K562 (cell line): ENCODE results near the gene LRP4. TPM values are rescaled to one million over a fixed set of nuclear protein-coding genes. Genes with fewer than 3 reads are reported as not detected.

Source experiments
- ATAC-seq: fragments of 200-7000 bp; cut with Tn5 transposase; 3 replicates; pipeline ENCODE4 v1.9.1; 2020; ENCODE audit warnings: moderate library complexity
- BruUV-seq: library from RNA; stranded (reverse); fragments of 400-500 nt; replicated peaks from 2 replicates; lab custom pipeline; 2021; lab: Mats Ljungman, UMichigan
- CTCF ChIA-PET: fragments of 300-600 bp; formaldehyde crosslinking; extraction: SDS; loops from one replicate; lab custom pipeline; 2021; ENCODE audit warnings: low intra/inter-chr PET ratio; lab: Yijun Ruan, JAX
- POLR2A ChIA-PET: fragments of 300-600, 350-650 bp; sonication (Branson Sonifier 250); formaldehyde crosslinking; extraction: SDS; loops from one replicate; lab custom pipeline; 2021; ENCODE audit warnings: antibody characterized with exemption, inconsistent platforms; lab: Yijun Ruan, JAX
- DNase-seq, 4 experiments: peaks; one replicate each; pipeline versions ENCODE4 v3.0.0 to v3.0.0-alpha.2; 2011 to 2018; ENCODE audit warnings: low spot score in 3 of 4, mixed read lengths in 3 of 4; ENCODE audit errors: extremely low read depth in 1 of 4
- FAIRE-seq: peaks from 2 replicates; lab custom pipeline; 2011; peaks lifted over from hg19 to GRCh38; lab: Jason Lieb, UNC
- H2AFZ ChIP-seq: 2 replicates; pipeline ENCODE4 v1.6.0; 2011; ENCODE audit warnings: low read depth, low read length, control low read depth, inconsistent platforms
- H3K27ac ChIP-seq: fragments of 200-600 bp; 3 replicates; pipeline ENCODE4 v1.8.0; 2011; ENCODE audit warnings: low read depth, mild to moderate bottlenecking, control low read depth, inconsistent platforms, low read length, moderate library complexity, mixed read lengths; ENCODE audit errors: extremely low read depth
- H3K27me3 ChIP-seq, 2 experiments: fragments of 300-600 bp in 1 of 2; 2 replicates in 1 of 2; 3 replicates in 1 of 2; pipeline versions ENCODE4 v1.6.0 to v1.8.0; 2011; ENCODE audit warnings: inconsistent platforms in 2 of 2, low read length in 2 of 2, mild to moderate bottlenecking in 1 of 2, mixed read lengths in 1 of 2, moderate library complexity in 1 of 2; ENCODE audit not compliant: control insufficient read depth in 2 of 2, insufficient read depth in 2 of 2
- H3K36me3 ChIP-seq: fragments of 300-600 bp; 3 replicates; pipeline ENCODE4 v1.8.0; 2011; ENCODE audit warnings: mild to moderate bottlenecking, low read length, inconsistent platforms; ENCODE audit not compliant: control insufficient read depth, insufficient read depth
- H3K4me1 ChIP-seq, 2 experiments: fragments of 200-600 bp in 1 of 2; replicated peaks in 1 of 2; 2 replicates in 1 of 2; 3 replicates in 1 of 2; pipeline versions ENCODE4 v1.5.1 to v1.8.0; 2011; ENCODE audit warnings: inconsistent platforms in 2 of 2, low read length in 2 of 2, mild to moderate bottlenecking in 1 of 2, mixed read lengths in 1 of 2, moderate library complexity in 1 of 2; ENCODE audit not compliant: control insufficient read depth in 2 of 2, insufficient read depth in 2 of 2
- H3K4me2 ChIP-seq: 2 replicates; pipeline ENCODE4 v1.6.1; 2011; ENCODE audit warnings: low read length, control low read depth, inconsistent platforms, mixed read lengths; ENCODE audit not compliant: insufficient read depth
- H3K4me3 ChIP-seq: fragments of 200-600 bp; sonication (generic), shearing (Covaris generic); 2 replicates; pipeline ENCODE4 v1.5.1; 2016; ENCODE audit warnings: control low read depth, inconsistent platforms
- H3K79me2 ChIP-seq: fragments of 200-600 bp; 3 replicates; pipeline ENCODE4 v1.8.0; 2011; ENCODE audit warnings: low read length, inconsistent platforms; ENCODE audit not compliant: control insufficient read depth, insufficient read depth
- H3K9ac ChIP-seq, 2 experiments: 2 replicates each; pipeline versions ENCODE4 v1.6.0 to v1.6.1; 2011; ENCODE audit warnings: low read depth in 2 of 2, low read length in 2 of 2, control low read depth in 1 of 2, inconsistent platforms in 1 of 2, mild to moderate bottlenecking in 1 of 2, mixed read lengths in 1 of 2; ENCODE audit not compliant: insufficient read depth in 1 of 2
- H3K9me1 ChIP-seq: one replicate; pipeline ENCODE4 v1.6.0; 2011; ENCODE audit warnings: inconsistent platforms, mild to moderate bottlenecking, low read length, moderate library complexity; ENCODE audit not compliant: control insufficient read depth, insufficient read depth
- H3K9me3 ChIP-seq: replicated peaks from 2 replicates; pipeline ENCODE4 v1.5.1; 2011; ENCODE audit warnings: low read depth, low read length, inconsistent platforms; ENCODE audit not compliant: control insufficient read depth, insufficient read depth
- H4K20me1 ChIP-seq: replicated peaks from 2 replicates; pipeline ENCODE4 v1.6.1; 2011; ENCODE audit warnings: low read length, inconsistent platforms, mixed read lengths; ENCODE audit not compliant: control insufficient read depth, insufficient read depth
- HDAC1 ChIP-seq, 2 experiments: fragments of 450-650 bp; IDR thresholded peaks; 2 replicates each; pipeline ENCODE4 v1.6.1; 2016 to 2017; ENCODE audit warnings: inconsistent platforms in 1 of 2, mild to moderate bottlenecking in 1 of 2, moderate library complexity in 1 of 2
- JUN ChIP-seq, 2 experiments: sonication (generic) in 1 of 2; formaldehyde crosslinking in 1 of 2; IDR thresholded peaks; 2 replicates each; pipeline versions ENCODE4 v1.6.1 to v1.8.0; 2012 to 2022; ENCODE audit warnings: borderline replicate concordance in 2 of 2, mild to moderate bottlenecking in 2 of 2, improper control_type of control experiment in 1 of 2, low read depth in 1 of 2, low read length in 1 of 2, missing genetic modification reagents in 1 of 2
- SMARCC2 ChIP-seq: fragments of 450-650 bp; IDR thresholded peaks from 2 replicates; pipeline ENCODE4 v1.6.1; 2017; ENCODE audit warnings: antibody characterized with exemption, moderate library complexity, mild to moderate bottlenecking, low read depth
- TARDBP ChIP-seq: fragments of 450-650 bp; IDR thresholded peaks from 2 replicates; pipeline ENCODE4 v1.6.1; 2016
- ZBTB40 ChIP-seq, 2 experiments: fragments of 450-650 bp in 1 of 2; sonication (generic) in 1 of 2; formaldehyde crosslinking in 1 of 2; IDR thresholded peaks; 2 replicates each; pipeline versions ENCODE4 v1.7.1 to v1.9.0; 2016 to 2022; ENCODE audit warnings: inconsistent platforms in 1 of 2, mild to moderate bottlenecking in 1 of 2, missing genetic modification reagents in 1 of 2
- ZNF655 ChIP-seq: fragments of 250-450 bp; sonication (Bioruptor Pico); IDR thresholded peaks from 2 replicates; pipeline ENCODE4 v1.5.0; 2021
- in situ Hi-C: fragments of 300-500 bp; cut with MboI; formaldehyde crosslinking; loops from 4 replicates; pipeline ENCODE4 v1.15.0; 2018; ENCODE audit warnings: inconsistent platforms, mixed read lengths
- intact Hi-C: fragments of 100-400 bp; cut with micrococcal nuclease; formaldehyde crosslinking; loops from 2 replicates; pipeline ENCODE4 v1.14.2; 2022
- polyA plus RNA-seq, 8 experiments: library from polyadenylated mRNA; depleted of rRNA in 4 of 8; stranded (reverse) in 5 of 8; unstranded in 3 of 8; fragments of >200 nt; fragmentation: Nextera tagmentation in 2 of 8; fragmentation: Illumina TruSeq in 1 of 8; extraction: Ambion mirVana in 2 of 8; extraction: Trizol in 1 of 8; gene quantifications; 2 replicates each; pipeline versions ENCODE4 v1.2.1 to v1.2.3, GENCODE V29; 2011 to 2014; ENCODE audit warnings: inconsistent platforms in 1 of 8, missing spikeins in 1 of 8
- total RNA-seq, 7 experiments: library from RNA; depleted of rRNA in 6 of 7; stranded (reverse); fragments of >200 nt in 6 of 7; fragmentation: Illumina TruSeq in 2 of 7; extraction: Trizol in 2 of 7; gene quantifications; 2 replicates each; pipeline versions ENCODE4 v1.2.1 to v1.2.3, GENCODE V29; 2011 to 2021; ENCODE audit warnings: low replicate concordance in 1 of 7
- TF ChIP-seq, protein P1 (sequence below): fragments of 450-650 bp; IDR thresholded peaks from 2 replicates; pipeline ENCODE4 v1.6.1; 2018; ENCODE audit warnings: mild to moderate bottlenecking, low read depth; ENCODE audit not compliant: partially characterized antibody
- TF ChIP-seq, protein P2 (sequence below): sonication (generic); formaldehyde crosslinking; IDR thresholded peaks from 2 replicates; pipeline ENCODE4 v1.8.0; 2022; ENCODE audit warnings: missing genetic modification reagents, mild to moderate bottlenecking, borderline replicate concordance

LRP4 gene
- total and polyA plus RNA-seq, 9 of the 15 experiments (the other 6 are each of a cell fraction or from before 2014, with no cell fraction given), result 0.04 to 0.54 (median 0.10) TPM

DNA sequence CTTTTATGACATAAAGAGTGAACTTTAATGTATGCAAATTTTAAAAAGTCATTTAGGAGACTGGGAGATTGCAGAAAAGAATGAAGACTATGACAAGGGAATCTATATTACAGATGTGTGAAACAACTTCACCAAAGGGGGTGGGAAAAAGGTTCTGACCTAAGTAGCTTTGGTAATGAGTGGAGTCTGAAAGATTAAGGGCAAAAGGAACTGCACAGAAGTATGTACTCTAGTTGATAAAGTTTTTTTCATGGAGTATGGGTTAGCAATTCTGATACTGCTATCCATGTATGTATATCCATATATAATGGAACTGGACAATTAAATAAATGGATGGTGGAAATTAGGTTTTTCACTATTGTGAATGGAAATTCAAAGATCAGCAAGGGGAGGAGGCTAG lies 81.5 kb downstream of the LRP4 start:
- Histone ChIP-seq H3K36me3 (peaks cover 43% of the 10 kb centered on the region; the same call in 2 of the 3 replicates), H2AFZ (no peak overlapping the region), H3K4me2 (no peak overlapping the region; the same call in 1 of the 2 replicates), H3K9me3 (no peaks in the 10 kb centered on the region), H3K4me3 (no peak overlapping the region), H3K27me3 (no peaks in the 10 kb centered on the region), H3K79me2 (peaks cover 97% of the 10 kb centered on the region), H3K9ac (no peak overlapping the region), H3K4me1 (peaks cover 22 to 28% of the 10 kb centered on the region in 2 experiments; a peak in 4 of 5 replicates), H4K20me1 (peaks cover 9% of the 10 kb centered on the region; the same call in 1 of the 2 replicates), H3K27ac (no peak overlapping the region; the same call in 2 of the 3 replicates), H3K9me1 (no peaks in the 10 kb centered on the region)
- POLR2A ChIA-PET, result interaction anchor here (0.6 to 2.6 kb wide), 4 partner anchors 10 to 28 kb away, joined by 3 to 9 read pairs (median 4); no protein-coding TSS in a partner anchor
- in situ Hi-C loops (no loop called here), intact Hi-C loops (no loop called here)
- BruUV-seq, result no TSS peak
- CTCF ChIA-PET, result no interaction called here
- no peak for DNase-seq
- ATAC-seq, result peak; percentile 9; the same call in 1 of the 3 replicates
- no peak for FAIRE-seq
- TF ChIP-seq SMARCC2, result no peak
- no peak for TF ChIP-seq ZNF655 (CRISPR knock-in tag)
- TF ChIP-seq, protein P1, sequence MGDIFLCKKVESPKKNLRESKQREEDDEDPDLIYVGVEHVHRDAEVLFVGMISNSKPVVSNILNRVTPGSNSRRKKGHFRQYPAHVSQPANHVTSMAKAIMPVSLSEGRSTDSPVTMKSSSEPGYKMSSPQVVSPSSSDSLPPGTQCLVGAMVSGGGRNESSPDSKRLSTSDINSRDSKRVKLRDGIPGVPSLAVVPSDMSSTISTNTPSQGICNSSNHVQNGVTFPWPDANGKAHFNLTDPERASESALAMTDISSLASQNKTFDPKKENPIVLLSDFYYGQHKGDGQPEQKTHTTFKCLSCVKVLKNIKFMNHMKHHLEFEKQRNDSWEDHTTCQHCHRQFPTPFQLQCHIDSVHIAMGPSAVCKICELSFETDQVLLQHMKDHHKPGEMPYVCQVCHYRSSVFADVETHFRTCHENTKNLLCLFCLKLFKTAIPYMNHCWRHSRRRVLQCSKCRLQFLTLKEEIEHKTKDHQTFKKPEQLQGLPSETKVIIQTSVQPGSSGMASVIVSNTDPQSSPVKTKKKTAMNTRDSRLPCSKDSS, result no peak
- peak; percentile 72 for TF ChIP-seq ZBTB40 (IDR thresholded peaks at IDR 0.05)
- no peak; the same call in 1 of the 2 replicates for TF ChIP-seq ZBTB40 (CRISPR knock-in tag; IDR thresholded peaks at IDR 0.05)
- TF ChIP-seq, protein P2, sequence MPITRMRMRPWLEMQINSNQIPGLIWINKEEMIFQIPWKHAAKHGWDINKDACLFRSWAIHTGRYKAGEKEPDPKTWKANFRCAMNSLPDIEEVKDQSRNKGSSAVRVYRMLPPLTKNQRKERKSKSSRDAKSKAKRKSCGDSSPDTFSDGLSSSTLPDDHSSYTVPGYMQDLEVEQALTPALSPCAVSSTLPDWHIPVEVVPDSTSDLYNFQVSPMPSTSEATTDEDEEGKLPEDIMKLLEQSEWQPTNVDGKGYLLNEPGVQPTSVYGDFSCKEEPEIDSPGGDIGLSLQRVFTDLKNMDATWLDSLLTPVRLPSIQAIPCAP (CRISPR knock-in tag), result no peak
- no peak for TF ChIP-seq HDAC1 (IDR thresholded peaks at IDR 0.05)
- no peak for TF ChIP-seq JUN (IDR thresholded peaks at IDR 0.05; ENCODE audit: borderline replicate concordance, low read depth, low read length)
- no peak for TF ChIP-seq JUN (CRISPR knock-in tag; IDR thresholded peaks at IDR 0.05; ENCODE audit: borderline replicate concordance)
- TF ChIP-seq TARDBP, result no peak
